Gastroesophageal sphincter (tissue), 3 donors: Measurements from ENCODE around the gene OSGIN1.

Experiments
- EP300 ChIP-seq: sonication (generic); formaldehyde crosslinking; IDR thresholded peaks from one replicate; pipeline ENCODE4 v1.6.1; 2017; ENCODE audit warnings: antibody characterized with exemption, mild to moderate bottlenecking
- POLR2A ChIP-seq, 2 donors: fragments of 450-650 bp; IDR thresholded peaks; one replicate each; pipeline ENCODE4 v1.6.1; 2017; ENCODE audit warnings: antibody characterized with exemption in 2 of 2, mild to moderate bottlenecking in 2 of 2, moderate library complexity in 1 of 2
- POLR2AphosphoS5 ChIP-seq: sonication (generic); formaldehyde crosslinking; IDR thresholded peaks from one replicate; pipeline ENCODE4 v1.6.1; 2017; ENCODE audit warnings: antibody characterized with exemption
- TF ChIP-seq, protein P1 (sequence below), 4 experiments: fragments of 200-600 bp in 2 of 4; fragments of 450-650 bp in 2 of 4; sonication (generic) in 1 of 4; IDR thresholded peaks; one replicate each; pipeline ENCODE4 v1.5.1; 2017 to 2019; ENCODE audit warnings: antibody characterized with exemption in 4 of 4, mild to moderate bottlenecking in 2 of 4, moderate library complexity in 2 of 4

GRCh38 chr16:84004442-84004841 lies 51.4 kb downstream of the OSGIN1 start:
- TF ChIP-seq POLR2AphosphoS5 (no peak), EP300 (no peak), POLR2A (IDR thresholded peaks at IDR 0.05) (no peak)
- TF ChIP-seq, protein P1, sequence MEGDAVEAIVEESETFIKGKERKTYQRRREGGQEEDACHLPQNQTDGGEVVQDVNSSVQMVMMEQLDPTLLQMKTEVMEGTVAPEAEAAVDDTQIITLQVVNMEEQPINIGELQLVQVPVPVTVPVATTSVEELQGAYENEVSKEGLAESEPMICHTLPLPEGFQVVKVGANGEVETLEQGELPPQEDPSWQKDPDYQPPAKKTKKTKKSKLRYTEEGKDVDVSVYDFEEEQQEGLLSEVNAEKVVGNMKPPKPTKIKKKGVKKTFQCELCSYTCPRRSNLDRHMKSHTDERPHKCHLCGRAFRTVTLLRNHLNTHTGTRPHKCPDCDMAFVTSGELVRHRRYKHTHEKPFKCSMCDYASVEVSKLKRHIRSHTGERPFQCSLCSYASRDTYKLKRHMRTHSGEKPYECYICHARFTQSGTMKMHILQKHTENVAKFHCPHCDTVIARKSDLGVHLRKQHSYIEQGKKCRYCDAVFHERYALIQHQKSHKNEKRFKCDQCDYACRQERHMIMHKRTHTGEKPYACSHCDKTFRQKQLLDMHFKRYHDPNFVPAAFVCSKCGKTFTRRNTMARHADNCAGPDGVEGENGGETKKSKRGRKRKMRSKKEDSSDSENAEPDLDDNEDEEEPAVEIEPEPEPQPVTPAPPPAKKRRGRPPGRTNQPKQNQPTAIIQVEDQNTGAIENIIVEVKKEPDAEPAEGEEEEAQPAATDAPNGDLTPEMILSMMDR (IDR thresholded peaks at IDR 0.05) = no peak
